T-helper 9 cell (primary cell): ENCODE results near the gene PTPRN2.
"Not testable (repeated sequence)": the region's sequence is repeated elsewhere in the genome, so short reads cannot be mapped to it uniquely, and the experiment has no call there.

Experiments used
- DNase-seq: peaks from one replicate; pipeline ENCODE4 v3.0.0-alpha.2; 2020

Gene PTPRN2

GRCh38 chr7:158530800-158531609, 56.6 kb downstream of the PTPRN2 start:
- no peak for DNase-seq

DNA sequence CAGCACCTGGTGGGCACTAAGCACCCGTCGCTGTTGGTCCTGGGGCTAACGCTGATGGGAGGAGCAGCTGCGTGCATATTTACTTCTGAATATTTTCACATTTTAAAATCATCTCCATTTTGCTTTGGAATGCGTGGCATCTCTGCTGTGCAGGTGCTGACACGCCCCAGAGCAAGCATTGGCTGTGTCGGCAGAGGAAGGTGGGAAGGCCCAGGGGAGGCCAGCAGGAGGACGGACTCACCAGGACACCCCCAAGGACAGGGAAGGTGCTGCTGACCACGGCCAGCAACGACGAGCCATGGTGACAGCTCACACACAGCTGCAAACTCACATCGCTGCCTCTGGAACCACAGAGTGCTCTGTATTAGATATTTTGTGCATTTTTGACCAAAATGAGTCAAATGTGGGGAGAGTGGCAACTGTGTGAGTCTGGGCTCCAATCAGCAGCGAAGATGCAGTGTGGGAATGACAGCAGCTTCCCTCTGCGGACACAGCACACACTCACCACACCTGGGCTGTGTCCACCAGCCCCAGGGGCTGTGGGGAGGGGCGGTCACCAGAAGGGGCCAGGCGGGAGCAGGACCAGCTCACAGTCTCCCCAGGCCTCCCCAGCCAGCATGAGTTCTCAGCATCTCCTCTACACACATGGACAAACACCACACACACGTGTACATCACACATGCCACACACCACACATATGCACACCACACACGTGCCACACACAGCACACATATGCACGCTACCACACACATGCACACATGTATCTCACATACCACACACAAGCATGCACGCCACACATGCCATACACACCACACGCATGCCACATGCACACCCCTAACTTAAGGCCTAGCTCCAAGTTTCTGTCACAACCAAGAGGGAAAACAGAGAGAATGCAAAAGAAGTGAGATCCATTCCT, 58.2 kb downstream of the PTPRN2 start:
- no peak for DNase-seq

DNA sequence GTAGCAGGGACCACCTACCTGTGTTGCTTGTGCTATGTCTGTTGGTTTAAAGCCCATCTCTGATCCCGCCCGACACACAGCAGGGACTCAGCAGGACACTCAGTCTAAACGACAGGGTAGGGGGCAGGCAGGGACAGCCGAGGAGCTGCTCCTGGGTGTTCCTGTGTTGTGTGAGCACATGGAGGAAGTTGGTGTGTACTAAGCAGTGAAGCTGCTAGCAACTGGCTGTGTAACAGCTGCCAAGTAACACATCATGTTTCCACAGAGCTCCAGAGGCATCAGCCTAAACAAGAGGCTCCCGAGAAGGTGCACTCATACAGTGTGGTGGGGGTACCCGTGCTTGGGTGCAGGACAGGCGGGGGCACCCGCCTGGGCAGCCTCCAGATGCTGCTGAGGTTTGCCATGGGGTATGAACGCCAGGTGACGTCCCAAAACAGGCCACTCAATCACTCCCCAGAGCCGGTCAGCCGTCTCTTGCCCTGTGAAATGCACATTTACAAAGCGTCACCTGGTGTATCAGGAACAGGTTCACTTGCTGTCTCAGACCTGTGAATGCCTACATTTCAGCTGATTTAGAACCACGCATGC, 59.6 kb downstream of the PTPRN2 start:
- DNase-seq, result no peak

GRCh38 chr7:158527495-158527894, 60.1 kb downstream of the PTPRN2 start:
- no peak for DNase-seq

- no peak for DNase-seq
Observed at GRCh38 chr7:158527038-158527437, 60.6 kb downstream of the PTPRN2 start.

GRCh38 chr7:158526531-158526930, 61.1 kb downstream of the PTPRN2 start:
- no peak for DNase-seq

DNA sequence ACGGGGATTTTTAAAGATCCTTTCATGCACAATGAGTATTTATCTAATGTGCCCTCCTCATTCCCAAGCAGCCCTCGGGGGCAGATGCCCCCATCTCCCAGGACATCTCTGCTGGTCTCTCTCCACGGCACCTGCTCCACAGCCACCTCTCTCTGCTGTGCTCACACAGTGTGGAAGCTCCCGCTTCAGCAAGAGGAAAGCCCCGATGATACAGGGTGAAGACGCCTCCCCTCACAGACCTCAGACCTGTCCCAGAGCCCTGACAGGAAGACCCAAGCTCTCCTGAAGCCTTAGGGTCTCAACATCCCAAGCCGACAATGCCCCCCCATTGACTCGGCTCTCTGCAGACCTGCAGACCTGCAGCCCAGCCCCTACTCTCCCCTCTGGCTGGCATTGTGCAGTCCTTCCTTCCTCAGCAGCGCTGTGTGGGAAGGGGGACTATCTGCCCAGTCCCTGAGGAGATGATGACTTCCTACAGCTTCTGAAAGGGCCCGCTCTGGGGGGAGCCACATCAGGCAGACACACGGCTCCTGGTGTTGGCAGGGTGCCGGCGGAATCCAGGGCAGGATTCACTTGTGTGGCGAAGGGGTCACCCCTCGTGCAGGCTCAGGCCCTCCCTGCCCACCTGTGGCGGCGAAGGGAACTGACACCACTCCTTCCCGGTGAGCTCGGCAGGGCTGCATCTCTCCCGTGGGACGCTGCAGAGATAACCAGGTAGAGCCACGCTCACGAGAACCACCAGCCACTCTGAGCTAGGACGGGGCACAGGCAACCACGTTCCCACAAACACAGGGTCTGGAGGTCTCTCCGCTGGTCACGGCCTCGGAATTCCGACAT, 61.8 kb downstream of the PTPRN2 start:
- no peak for DNase-seq

- DNase-seq, result no peak
Observed at GRCh38 chr7:158524749-158525635, 62.6 kb downstream of the PTPRN2 start.

- not testable (repeated sequence) for DNase-seq
Observed at GRCh38 chr7:158524286-158524685, 63.3 kb downstream of the PTPRN2 start.

GRCh38 chr7:158523877-158524276, 63.7 kb downstream of the PTPRN2 start:
- not testable (repeated sequence) for DNase-seq

DNA sequence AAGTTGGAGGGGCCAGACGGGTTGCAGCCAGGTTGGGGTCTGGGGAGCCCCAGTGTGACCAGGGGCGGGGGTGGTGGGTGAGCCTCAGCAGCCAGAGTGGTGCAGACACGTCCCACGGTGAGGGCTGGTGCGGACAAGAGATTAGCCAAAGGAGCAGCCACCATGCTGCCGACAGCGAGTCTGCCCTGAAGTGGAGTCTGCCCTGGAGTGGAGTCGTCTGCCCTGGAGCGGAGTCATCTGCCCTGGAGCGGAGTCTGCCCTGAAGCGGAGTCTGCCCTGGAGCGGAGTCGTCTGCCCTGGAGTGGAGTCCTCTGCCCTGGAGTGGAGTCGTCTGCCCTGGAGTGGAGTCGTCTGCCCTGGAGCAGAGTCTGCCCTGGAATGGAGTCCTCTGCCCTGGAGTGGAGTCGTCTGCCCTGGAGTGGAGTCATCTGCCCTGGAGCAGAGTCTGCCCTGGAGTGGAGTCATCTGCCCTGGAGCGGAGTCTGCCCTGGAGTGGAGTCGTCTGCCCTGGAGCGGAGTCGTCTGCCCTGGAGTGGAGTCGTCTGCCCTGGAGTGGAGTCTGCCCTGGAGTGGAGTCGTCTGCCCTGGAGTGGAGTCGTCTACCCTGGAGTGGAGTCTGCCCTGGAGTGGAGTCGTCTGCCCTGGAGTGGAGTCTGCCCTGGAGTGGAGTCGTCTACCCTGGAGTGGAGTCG, 64.3 kb downstream of the PTPRN2 start:
- not testable (repeated sequence) for DNase-seq

DNA sequence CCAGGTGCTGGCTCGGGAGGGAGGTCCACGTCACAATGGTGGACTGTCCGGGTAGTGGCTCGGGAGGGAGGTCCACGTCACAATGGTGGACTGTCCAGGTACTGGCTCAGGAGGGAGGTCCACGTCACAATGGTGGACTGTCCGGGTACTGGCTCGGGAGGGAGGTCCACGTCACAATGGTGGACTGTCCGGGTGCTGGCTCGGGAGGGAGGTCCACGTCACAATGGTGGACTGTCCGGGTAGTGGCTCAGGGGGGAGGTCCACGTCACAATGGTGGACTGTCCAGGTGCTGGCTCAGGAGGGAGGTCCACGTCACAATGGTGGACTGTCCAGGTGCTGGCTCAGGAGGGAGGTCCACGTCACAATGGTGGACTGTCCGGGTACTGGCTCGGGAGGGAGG, 65.8 kb downstream of the PTPRN2 start:
- DNase-seq, result not testable (repeated sequence)

DNA sequence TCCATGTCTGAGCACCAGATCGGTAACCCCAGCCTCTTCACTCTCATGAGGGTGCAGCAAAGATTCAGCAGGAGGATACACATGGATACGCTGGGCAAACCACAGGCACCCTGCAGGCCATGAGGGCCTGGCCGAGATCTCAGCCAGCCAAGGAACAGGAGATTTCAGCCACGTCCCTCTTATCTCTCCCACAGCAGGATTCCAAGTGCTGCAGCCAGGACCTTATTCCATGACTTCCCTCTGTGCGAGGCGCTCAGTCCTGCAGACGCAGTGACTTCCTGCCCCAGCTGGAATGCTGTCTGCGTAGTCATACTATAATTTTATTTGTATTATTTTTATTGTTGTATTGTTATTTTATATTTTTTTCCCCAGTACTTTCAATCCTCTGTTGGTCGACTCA, 66.8 kb downstream of the PTPRN2 start:
- DNase-seq, result no peak

DNA sequence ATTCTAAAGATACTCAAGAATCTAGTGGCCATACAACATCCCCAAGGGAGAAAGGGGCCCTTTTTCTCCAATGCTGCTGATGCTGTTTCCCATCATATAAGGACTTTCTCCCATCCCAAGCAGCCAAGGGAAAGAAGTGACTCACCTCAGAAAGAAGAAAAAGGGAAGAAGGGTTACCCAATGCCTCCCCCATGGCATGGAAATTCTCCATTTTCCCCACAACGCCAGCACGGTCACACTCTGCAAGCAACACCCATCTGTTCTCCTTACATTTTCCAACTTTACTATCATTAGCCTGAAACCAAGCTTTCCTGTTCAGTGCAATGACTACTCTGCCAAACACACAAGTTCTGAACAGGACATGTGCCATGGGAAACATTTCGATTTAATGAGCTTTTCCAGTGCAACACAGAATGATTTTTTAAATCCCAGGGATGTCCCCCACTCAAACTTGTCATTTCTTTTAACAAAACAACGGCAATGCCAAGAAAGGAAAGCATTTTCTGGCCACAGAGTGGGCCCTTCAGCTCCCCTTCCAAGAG, 67.9 kb downstream of the PTPRN2 start:
- no peak for DNase-seq

DNA sequence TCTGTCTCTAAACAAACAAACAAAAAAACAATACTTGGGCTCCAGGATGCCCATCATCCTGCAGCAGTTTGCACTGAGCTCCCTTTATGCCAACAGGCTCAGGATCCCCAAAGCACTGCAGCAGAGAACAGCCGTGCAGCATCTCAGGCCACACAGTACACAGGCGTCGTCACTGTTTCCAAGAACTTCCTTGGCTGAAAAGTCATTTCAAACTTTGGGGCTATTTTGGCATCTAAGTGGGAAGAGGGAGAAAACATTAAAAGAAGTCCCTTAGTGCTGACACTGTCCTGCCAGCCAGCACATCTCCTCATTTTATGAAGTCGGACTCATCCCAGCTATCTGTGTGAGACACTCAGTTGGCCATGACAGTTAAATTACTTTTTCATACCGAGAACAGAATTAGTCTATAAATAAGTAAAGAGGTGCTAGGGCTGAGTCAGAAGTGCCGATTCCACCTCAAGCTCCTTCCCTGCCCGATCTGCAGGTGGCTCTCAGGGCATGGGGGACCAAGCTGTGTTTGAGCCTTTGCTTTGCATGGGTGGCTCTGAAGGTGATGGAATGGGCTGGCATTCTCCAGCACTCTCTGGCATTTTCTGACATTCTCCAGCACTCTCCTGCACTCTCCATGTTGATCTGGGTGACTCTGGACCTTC, 68.5 kb downstream of the PTPRN2 start:
- no peak for DNase-seq

DNA sequence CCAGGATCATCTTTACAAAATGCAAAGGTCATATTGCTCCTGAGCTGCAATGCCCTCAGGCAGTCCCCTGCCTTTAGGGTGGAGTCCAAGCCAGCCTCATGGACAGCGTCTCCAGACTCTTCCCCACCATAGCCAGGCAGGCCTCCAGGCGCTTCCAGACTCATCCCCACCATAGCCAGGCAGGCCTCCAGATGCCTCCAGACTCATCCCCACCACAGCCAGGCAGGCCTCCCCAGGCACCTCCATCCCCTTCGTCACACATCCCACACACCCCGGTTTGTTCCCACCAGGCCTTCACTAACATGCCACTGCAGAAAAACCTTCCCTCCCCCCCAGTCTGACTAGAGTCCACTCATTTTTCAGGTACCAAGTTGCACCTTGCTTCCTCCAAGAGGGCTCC, 70.1 kb downstream of the PTPRN2 start:
- DNase-seq, result no peak

GRCh38 chr7:158517072-158517471, 70.6 kb downstream of the PTPRN2 start:
- no peak for DNase-seq

GRCh38 chr7:158516524-158516923, 71.1 kb downstream of the PTPRN2 start:
- DNase-seq, result no peak

- DNase-seq, result no peak
Observed at GRCh38 chr7:158512869-158513268, 74.8 kb downstream of the PTPRN2 start.

- DNase-seq, result no peak
Observed at GRCh38 chr7:158512042-158512441, 75.6 kb downstream of the PTPRN2 start.
